NCI-H2227 treated with DMSO at 0.1 percent for 48 hours (cell line): ENCODE results near the gene ZNF821.
"Not testable (repeated sequence)": the region's sequence is repeated elsewhere in the genome, so short reads cannot be mapped to it uniquely, and the experiment has no call there.

Experiments
- DNase-seq: peaks from one replicate; lab custom pipeline; 2025; lab: John Stamatoyannopoulos, UW

The ZNF821 gene

GRCh38 chr16:71902656-71903365 lies 18.8 kb upstream of the ZNF821 start:
- DNase-seq, result no peak

- DNase-seq, result no peak
Measured at GRCh38 chr16:71899171-71899570, 15.2 kb upstream of the ZNF821 start.

GRCh38 chr16:71896764-71897368 lies 12.9 kb upstream of the ZNF821 start:
- no peak for DNase-seq

- DNase-seq, result no peak
Measured at GRCh38 chr16:71895679-71896365, 11.8 kb upstream of the ZNF821 start.

GRCh38 chr16:71894921-71895678 lies 11.1 kb upstream of the ZNF821 start, which contains the start of gene IST1:
IST1 (plus strand) TSS chr16:71895531; CDS start chr16:71915641, 20,110 bp downstream.
- DNase-seq, result peak; percentile 79

GRCh38 chr16:71894229-71894920 lies 10.4 kb upstream of the ZNF821 start:
- no peak for DNase-seq

GRCh38 chr16:71893888-71894228 lies 9.9 kb upstream of the ZNF821 start:
- no peak for DNase-seq

GRCh38 chr16:71889147-71889546 lies 5.2 kb upstream of the ZNF821 start:
- DNase-seq, result no peak

- no peak for DNase-seq
Measured at GRCh38 chr16:71885261-71885650, 1.3 kb upstream of the ZNF821 start.

GRCh38 chr16:71883168-71883848 lies 674 bp downstream of the ZNF821 start:
- DNase-seq, result no peak

- DNase-seq, result peak; percentile 41
Measured at GRCh38 chr16:71882505-71883167, 1.3 kb downstream of the ZNF821 start.

GRCh38 chr16:71880176-71880575 lies 3.8 kb downstream of the ZNF821 start:
- DNase-seq, result no peak

GRCh38 chr16:71878911-71879310 lies 5.1 kb downstream of the ZNF821 start:
- DNase-seq, result no peak

- DNase-seq, result no peak
Measured at GRCh38 chr16:71873199-71873598, 10.8 kb downstream of the ZNF821 start.

- no peak for DNase-seq
Measured at GRCh38 chr16:71870818-71871217, 13.2 kb downstream of the ZNF821 start.

- no peak for DNase-seq
Measured at GRCh38 chr16:71869089-71869488, 14.9 kb downstream of the ZNF821 start.

- no peak for DNase-seq
Measured at GRCh38 chr16:71867939-71868338, 16.0 kb downstream of the ZNF821 start.

- DNase-seq, result not testable (repeated sequence)
Measured at GRCh38 chr16:71867175-71867574, 16.8 kb downstream of the ZNF821 start.

- DNase-seq, result no peak
Measured at GRCh38 chr16:71865173-71865863, 18.7 kb downstream of the ZNF821 start.

GRCh38 chr16:71863995-71864394 lies 20.0 kb downstream of the ZNF821 start:
- DNase-seq, result no peak
